ENCODE results near the gene TNNI3K. TPM values are rescaled to one million over a fixed set of nuclear protein-coding genes. Genes with fewer than 3 reads are reported as not detected.

Gene TNNI3K
- total RNA-seq, 1 experiment from 2014 or later: not detected

- H3F3A ChIP-seq (ENCODE audit: low read length, unreplicated experiment): no peaks in the 10 kb centered on the region
- peaks cover 50% of the 10 kb centered on the region; the same call in 1 of the 2 replicates for H3K27me3 ChIP-seq (ENCODE audit: low read length)
- H3K4me1 ChIP-seq (ENCODE audit: insufficient read depth, low read length): no peaks in the 10 kb centered on the region
- H3K27ac ChIP-seq (ENCODE audit: low read length): no peak overlapping the region
- CTCF ChIA-PET: no interaction called here
- H3K79me2 ChIP-seq (ENCODE audit: low read length): no peaks in the 10 kb centered on the region
- no peak overlapping the region for H3K4me3 ChIP-seq (ENCODE audit: low read length)
- TF ChIP-seq EZH2 (IDR thresholded peaks at IDR 0.05; ENCODE audit: low read length, unreplicated experiment) (no peak), EZH2phosphoT487 (IDR thresholded peaks at IDR 0.05; ENCODE audit: borderline replicate concordance, low read length) (no peak), CTCF (conservative IDR thresholded peaks at IDR 0.05; ENCODE audit: low read depth, low read length) (no peak)
- intact Hi-C loops (cut with micrococcal nuclease): no loop called here
- BruUV-seq (replicated peaks): no TSS peak
- ATAC-seq (no peak), DNase-seq (peak; percentile 8)
- H3K36me3 ChIP-seq (ENCODE audit: low read depth, low read length): no peaks in the 10 kb centered on the region
- H3K9me3 ChIP-seq (ENCODE audit: low read length): no peaks in the 10 kb centered on the region
- no peak overlapping the region for H2AFZ ChIP-seq (ENCODE audit: low read length)
- H4K20me1 ChIP-seq (ENCODE audit: low read length): no peaks in the 10 kb centered on the region
- no peaks in the 10 kb centered on the region for H3K9me2 ChIP-seq (replicated peaks; ENCODE audit: low read length)
- POLR2A ChIA-PET (ENCODE audit: unreplicated experiment): no interaction called here
- no peak overlapping the region for H3K9ac ChIP-seq (ENCODE audit: low read length)
- H3K4me2 ChIP-seq (ENCODE audit: low read length): no peak overlapping the region
Measured at GRCh38 chr1:74486036-74486435, 250.8 kb downstream of the TNNI3K start.

GRCh38 chr1:74496669-74497068, 261.5 kb downstream of the TNNI3K start:
- no peaks in the 10 kb centered on the region for H3K79me2 ChIP-seq (ENCODE audit: low read length)
- H3K27ac ChIP-seq (ENCODE audit: low read length): no peak overlapping the region
- H3K36me3 ChIP-seq (ENCODE audit: low read depth, low read length): no peaks in the 10 kb centered on the region
- H3F3A ChIP-seq (ENCODE audit: low read length, unreplicated experiment): no peaks in the 10 kb centered on the region
- CTCF ChIA-PET: no interaction called here
- H3K4me2 ChIP-seq (ENCODE audit: low read length): no peak overlapping the region
- no peaks in the 10 kb centered on the region for H3K9me3 ChIP-seq (ENCODE audit: low read length)
- H3K9ac ChIP-seq (ENCODE audit: low read length): no peak overlapping the region
- no peaks in the 10 kb centered on the region for H3K9me2 ChIP-seq (replicated peaks; ENCODE audit: low read length)
- intact Hi-C loops (cut with micrococcal nuclease): no loop called here
- H3K4me1 ChIP-seq (ENCODE audit: insufficient read depth, low read length): no peaks in the 10 kb centered on the region
- no peak overlapping the region for H3K4me3 ChIP-seq (ENCODE audit: low read length)
- no peak overlapping the region for H2AFZ ChIP-seq (ENCODE audit: low read length)
- H3K27me3 ChIP-seq (ENCODE audit: low read length): peaks cover 46% of the 10 kb centered on the region
- POLR2A ChIA-PET (ENCODE audit: unreplicated experiment): no interaction called here
- DNase-seq (no peak), ATAC-seq (no peak)
- no TSS peak for BruUV-seq (replicated peaks)
- no peaks in the 10 kb centered on the region for H4K20me1 ChIP-seq (ENCODE audit: low read length)
- TF ChIP-seq EZH2 (IDR thresholded peaks at IDR 0.05; ENCODE audit: low read length, unreplicated experiment): no peak
- no peak for TF ChIP-seq CTCF (conservative IDR thresholded peaks at IDR 0.05; ENCODE audit: low read depth, low read length)
- no peak for TF ChIP-seq EZH2phosphoT487 (IDR thresholded peaks at IDR 0.05; ENCODE audit: borderline replicate concordance, low read length)

GRCh38 chr1:74498901-74499300, 263.7 kb downstream of the TNNI3K start:
- Histone ChIP-seq H3K9ac (ENCODE audit: low read length) (no peak overlapping the region), H3K4me2 (ENCODE audit: low read length) (no peak overlapping the region), H3K4me3 (ENCODE audit: low read length) (no peak overlapping the region), H3K9me3 (ENCODE audit: low read length) (no peaks in the 10 kb centered on the region), H3K79me2 (ENCODE audit: low read length) (no peaks in the 10 kb centered on the region), H3K4me1 (ENCODE audit: insufficient read depth, low read length) (no peaks in the 10 kb centered on the region), H2AFZ (ENCODE audit: low read length) (no peak overlapping the region), H4K20me1 (ENCODE audit: low read length) (no peaks in the 10 kb centered on the region), H3F3A (ENCODE audit: low read length, unreplicated experiment) (no peaks in the 10 kb centered on the region), H3K36me3 (ENCODE audit: low read depth, low read length) (no peaks in the 10 kb centered on the region), H3K27ac (ENCODE audit: low read length) (no peak overlapping the region), H3K27me3 (ENCODE audit: low read length) (peaks cover 24% of the 10 kb centered on the region), H3K9me2 (replicated peaks; ENCODE audit: low read length) (no peaks in the 10 kb centered on the region)
- TF ChIP-seq EZH2 (IDR thresholded peaks at IDR 0.05; ENCODE audit: low read length, unreplicated experiment) (no peak), CTCF (conservative IDR thresholded peaks at IDR 0.05; ENCODE audit: low read depth, low read length) (no peak), EZH2phosphoT487 (IDR thresholded peaks at IDR 0.05; ENCODE audit: borderline replicate concordance, low read length) (no peak)
- ChIA-PET CTCF (no interaction called here), POLR2A (ENCODE audit: unreplicated experiment) (no interaction called here)
- ATAC-seq (no peak), DNase-seq (no peak)
- intact Hi-C loops (cut with micrococcal nuclease): no loop called here
- BruUV-seq (replicated peaks): no TSS peak
